GM18526 (cell line): ENCODE measurements around the gene SLC25A53.

Experiments
- POLR2A ChIP-seq: IDR thresholded peaks from 3 replicates; pipeline ENCODE4 v1.6.1; 2011; ENCODE audit not compliant: insufficient read length; ENCODE audit errors: extremely low read depth

Gene SLC25A53

DNA sequence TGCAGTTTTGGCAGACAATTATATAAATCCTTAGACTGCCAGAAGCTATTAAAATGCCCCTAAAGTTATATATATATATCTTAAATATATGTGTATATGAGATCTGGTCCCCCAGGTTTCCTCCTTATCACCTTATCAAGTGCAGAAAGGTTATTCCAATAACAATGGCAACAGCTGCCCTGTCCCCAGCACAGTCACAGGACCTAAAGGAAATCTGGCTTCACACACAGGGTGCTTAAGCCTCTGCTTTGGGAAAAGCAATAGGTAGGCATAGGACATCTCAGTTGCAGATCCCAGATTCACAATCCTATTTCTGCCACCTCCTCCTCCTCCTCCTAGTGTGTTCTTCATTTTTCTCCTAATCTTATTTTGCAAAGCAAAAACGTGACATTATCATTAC lies 5.8 kb downstream of the SLC25A53 start:
- no peak for TF ChIP-seq POLR2A

DNA sequence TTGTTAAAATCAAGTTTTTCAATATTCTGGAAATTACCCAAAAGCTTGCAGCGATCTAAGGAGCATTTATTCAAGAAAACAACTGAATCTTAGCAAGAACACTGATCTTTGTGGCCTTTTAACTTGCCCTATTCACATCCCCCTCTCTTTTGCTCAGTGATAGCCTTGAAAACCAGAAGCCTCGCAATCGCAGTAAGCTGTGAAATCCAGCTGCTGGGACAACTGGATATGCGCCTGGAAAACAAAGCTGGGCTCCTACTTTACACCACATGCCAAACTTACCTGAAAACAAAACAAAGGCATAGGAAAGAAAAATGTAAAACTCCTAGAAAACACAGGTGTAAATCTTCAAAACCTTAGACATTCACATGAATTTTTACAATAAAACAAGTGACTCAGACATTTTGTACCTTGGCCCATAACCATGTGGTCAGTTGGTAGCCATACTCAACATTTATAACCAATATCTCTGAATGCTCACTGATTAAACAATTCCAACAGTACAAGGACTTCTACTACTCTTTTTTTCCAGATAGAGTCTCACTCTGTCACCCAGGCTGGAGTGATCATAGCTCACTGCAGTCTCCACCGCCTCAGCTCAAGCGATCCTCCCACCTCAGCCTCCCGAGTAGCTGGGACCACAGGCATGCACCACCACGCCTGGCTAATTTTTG lies 15.6 kb downstream of the SLC25A53 start:
- TF ChIP-seq POLR2A: no peak

DNA sequence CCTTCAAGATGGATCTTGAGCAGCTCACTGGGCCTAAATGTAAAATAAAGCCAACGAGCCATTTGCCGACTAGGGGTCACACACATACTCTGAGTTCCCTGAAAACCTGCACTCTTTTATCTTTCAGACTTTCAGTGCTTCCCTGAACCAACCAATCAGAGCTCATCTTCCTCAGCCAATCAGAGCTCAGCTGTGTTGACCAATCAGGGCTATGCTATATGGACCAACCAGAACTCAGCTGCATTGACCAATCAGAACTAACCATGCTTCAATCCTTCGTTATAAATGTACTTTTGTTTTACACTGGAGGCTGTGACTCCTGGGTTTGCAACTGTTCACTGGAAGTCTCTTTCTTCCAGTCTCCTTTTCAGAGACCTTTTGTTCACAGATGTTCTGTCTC lies 19.3 kb downstream of the SLC25A53 start:
- no peak for TF ChIP-seq POLR2A

GRCh38 chrX:104136241-104137019 lies 20.4 kb downstream of the SLC25A53 start:
- TF ChIP-seq POLR2A: no peak

DNA sequence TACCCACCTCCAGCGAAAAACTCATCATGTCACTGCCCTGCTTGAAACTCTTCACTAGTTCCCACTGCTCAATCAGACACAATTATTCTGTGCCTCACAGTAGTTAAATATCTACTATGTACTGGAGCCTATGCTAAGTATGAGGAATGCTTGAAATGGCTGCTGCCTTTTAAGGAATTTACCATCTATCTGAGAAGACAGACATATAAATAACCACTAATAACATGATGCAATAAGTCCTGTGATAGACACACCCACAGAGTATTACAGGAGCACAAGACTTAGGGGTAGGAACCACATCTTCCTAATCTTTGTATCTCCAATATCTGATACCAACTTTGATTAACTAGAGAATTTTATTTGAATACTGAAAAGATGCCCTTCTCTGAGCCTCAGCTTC lies 21.1 kb downstream of the SLC25A53 start:
- TF ChIP-seq POLR2A: no peak

GRCh38 chrX:104134583-104135261 lies 22.1 kb downstream of the SLC25A53 start:
- TF ChIP-seq POLR2A: no peak

DNA sequence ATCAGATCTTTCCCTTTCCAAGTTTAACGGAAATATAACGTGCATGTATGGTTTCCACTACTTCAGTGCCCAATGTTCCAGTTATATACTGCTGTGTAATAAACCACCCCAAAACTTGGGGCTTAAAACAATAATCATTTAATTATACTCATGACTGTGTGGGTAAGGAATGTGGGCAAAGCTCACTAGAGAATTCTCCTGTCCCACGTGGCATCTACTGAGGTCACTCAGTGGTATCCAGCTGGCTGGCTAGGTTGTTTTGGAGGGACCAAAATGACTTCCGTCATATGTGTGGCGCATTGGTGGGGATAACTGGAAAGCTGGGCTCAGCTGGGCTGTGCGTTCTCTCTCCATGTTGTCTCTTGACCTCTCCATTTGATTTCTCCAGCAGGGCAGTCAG lies 26.0 kb downstream of the SLC25A53 start:
- TF ChIP-seq POLR2A: no peak

DNA sequence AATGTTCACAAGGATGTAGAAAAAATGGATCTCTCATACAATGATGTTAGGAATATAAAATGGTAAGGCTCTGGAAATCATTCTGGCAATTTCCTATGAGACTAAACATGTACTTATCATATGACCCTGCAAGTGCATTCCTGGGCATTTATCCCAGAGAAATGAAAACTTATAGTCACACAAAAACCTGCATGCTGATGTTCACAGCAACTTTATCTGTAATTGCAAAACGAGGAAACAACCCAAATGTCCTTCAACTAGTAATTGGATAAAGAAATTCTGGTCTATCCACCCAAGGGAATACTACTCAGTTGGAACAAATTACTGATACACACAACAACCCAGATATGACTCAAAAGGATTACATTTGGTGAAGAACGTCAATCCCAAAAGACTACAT lies 30.0 kb downstream of the SLC25A53 start:
- TF ChIP-seq POLR2A: no peak

GRCh38 chrX:104122829-104123228 lies 34.0 kb downstream of the SLC25A53 start:
- no peak for TF ChIP-seq POLR2A

DNA sequence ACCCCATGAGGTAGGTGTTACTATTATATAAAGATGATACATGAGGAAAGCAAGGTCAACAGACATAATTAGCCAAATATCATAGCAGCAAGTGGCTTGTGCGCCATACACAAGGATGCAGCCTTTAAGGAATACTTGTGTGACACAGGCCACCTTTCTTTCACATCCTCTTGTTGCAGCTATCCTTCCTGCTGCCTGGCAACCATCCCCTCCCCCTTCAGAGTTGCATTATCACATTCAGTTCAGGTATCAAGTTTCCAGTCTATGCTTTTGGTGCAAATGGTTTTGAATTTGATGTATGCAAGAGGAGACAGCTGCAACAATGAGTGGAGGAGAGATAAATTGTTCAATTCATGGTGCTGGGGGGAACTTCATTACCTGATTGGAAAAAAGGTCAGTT lies 38.0 kb downstream of the SLC25A53 start:
- no peak for TF ChIP-seq POLR2A

DNA sequence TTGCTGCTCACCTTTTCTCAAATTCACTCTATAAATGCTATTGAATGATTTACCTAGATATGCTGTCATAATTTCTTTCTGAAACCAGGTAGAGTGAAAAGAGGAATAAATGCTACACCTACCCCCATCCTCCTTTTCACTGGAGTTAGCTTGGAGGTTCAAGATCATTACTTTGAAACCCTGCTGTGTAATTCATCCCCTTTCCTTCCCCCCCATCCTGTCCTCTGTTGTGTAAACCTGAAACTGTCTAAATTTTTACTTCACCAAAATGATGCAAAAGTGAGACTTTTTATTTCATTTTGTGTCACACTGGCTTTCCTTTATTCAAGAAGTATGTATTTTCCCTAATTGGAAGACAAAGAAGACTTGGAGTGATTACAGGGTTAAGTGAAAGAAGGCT lies 39.0 kb downstream of the SLC25A53 start:
- TF ChIP-seq POLR2A: no peak

GRCh38 chrX:104113222-104113965 lies 43.4 kb downstream of the SLC25A53 start:
- TF ChIP-seq POLR2A: no peak

DNA sequence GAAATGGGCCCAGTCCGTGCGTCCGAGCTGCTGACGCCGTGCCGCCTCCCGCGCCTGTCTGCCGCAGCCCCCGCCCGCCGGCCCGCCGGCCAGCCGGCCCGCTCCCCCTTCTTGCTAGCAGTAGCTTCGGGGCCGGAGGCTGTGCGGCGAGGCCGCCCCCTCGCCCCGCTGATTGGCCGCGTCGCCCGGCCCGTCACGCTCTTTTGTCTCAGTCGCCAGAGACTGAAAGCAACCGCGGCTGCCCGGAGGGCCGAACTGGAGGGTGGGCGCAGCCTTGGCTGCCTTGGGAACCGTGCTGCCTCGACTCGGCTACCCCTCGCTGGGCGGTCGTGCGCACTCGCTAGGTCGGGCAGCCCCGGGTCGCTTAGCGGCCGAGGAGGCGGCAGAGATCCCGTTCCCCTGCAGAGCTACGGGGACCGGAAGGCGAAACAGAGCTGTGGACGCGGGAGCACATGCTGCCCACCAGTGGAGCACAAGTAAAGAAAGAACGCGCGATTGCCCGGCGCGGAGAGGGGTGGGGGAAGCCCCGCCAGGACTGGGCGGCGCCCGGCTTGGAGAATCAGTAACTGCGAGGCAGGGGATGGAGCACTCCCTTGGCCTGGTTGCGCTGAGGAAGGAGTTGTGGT lies 44.4 kb downstream of the SLC25A53 start, which contains the start of gene ZCCHC18:
Gene ZCCHC18 (plus strand): TSS at position 198 of the 626 bp plus-strand sequence. CDS start 1,589 bp downstream, outside the sequence.
- peak; percentile 53 for TF ChIP-seq POLR2A

GRCh38 chrX:104108955-104109354 lies 47.9 kb downstream of the SLC25A53 start:
- TF ChIP-seq POLR2A: no peak
